ENCODE measurements around the gene PCDHGA8. TPM values are rescaled to one million over a fixed set of nuclear protein-coding genes. Genes with fewer than 3 reads are reported as not detected.

Gene PCDHGA8
- total RNA-seq, result under 1 TPM; 0.07 to 0.28 (median 0.09) TPM
- total RNA-seq (2013), result 0.38 TPM

DNA sequence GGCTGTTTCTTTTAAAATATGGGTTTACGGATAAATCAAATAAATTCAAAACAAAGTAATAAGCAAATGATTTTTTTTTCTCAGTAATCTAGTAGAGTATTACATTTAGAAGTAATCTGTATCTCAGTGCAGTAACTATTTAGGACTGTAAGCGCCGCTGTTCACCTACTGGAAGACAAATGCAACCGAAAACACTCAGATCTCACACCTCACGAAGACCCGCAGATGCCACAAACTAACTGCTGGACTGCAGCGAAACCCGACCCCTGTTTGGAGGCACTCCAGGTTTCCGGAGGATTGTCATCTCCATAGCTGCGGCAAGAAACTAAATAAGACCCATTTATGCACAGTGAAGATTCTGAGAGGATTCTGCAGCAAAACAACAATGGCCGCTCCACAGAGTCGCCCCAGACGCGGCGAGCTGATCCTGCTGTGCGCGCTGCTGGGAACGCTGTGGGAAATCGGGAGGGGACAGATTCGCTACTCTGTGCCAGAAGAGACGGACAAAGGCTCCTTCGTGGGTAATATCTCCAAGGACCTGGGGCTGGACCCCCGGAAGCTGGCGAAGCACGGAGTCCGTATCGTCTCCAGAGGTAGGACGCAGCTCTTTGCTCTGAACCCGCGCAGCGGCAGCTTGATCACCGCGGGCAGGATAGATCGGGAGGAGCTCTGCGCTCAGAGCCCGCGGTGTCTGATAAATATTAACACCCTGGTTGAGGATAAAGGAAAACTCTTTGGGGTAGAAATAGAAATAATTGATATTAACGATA is at the start of gene PCDHGA8:
Gene PCDHGA8 (plus strand): TSS at position 205 of the 770 bp plus-strand sequence. CDS start 181 bp downstream, at position 386.
- 39% methylated on average over 37 of the region's 38 CpGs for WGBS (ENCODE audit: insufficient coverage)
- H3K9me3 Mint-ChIP-seq, result peaks cover 0 to 5% of the 10 kb centered on the region in 2 donors
- peak in 2 of 3 donors; percentile 47 to 58 for ATAC-seq
- H3K4me1 Mint-ChIP-seq, result no peaks in the 10 kb centered on the region
- no peak within 1 kb of the TSS for H3K27ac Mint-ChIP-seq
- H3K36me3 ChIP-seq (ENCODE audit: control insufficient read depth, insufficient read depth, low read length), result no peaks in the 10 kb centered on the region
- intact Hi-C loops (cut with micrococcal nuclease), result no loop called here
- peaks cover 7% of the 10 kb centered on the region for H3K36me3 Mint-ChIP-seq
- TF ChIP-seq, protein P1, sequence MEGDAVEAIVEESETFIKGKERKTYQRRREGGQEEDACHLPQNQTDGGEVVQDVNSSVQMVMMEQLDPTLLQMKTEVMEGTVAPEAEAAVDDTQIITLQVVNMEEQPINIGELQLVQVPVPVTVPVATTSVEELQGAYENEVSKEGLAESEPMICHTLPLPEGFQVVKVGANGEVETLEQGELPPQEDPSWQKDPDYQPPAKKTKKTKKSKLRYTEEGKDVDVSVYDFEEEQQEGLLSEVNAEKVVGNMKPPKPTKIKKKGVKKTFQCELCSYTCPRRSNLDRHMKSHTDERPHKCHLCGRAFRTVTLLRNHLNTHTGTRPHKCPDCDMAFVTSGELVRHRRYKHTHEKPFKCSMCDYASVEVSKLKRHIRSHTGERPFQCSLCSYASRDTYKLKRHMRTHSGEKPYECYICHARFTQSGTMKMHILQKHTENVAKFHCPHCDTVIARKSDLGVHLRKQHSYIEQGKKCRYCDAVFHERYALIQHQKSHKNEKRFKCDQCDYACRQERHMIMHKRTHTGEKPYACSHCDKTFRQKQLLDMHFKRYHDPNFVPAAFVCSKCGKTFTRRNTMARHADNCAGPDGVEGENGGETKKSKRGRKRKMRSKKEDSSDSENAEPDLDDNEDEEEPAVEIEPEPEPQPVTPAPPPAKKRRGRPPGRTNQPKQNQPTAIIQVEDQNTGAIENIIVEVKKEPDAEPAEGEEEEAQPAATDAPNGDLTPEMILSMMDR (IDR thresholded peaks at IDR 0.05), result no peak
- no peaks in the 10 kb centered on the region for H3K4me1 ChIP-seq (ENCODE audit: control insufficient read depth, insufficient read depth, low read length)
- H3K27ac ChIP-seq (ENCODE audit: low read length), result no peak within 1 kb of the TSS
- H3K9me3 ChIP-seq (ENCODE audit: control insufficient read depth, insufficient read depth, low read length), result peaks cover 39% of the 10 kb centered on the region
- peaks cover 51 to 73% of the 10 kb centered on the region in 2 donors for H3K27me3 Mint-ChIP-seq (ENCODE audit: low read depth in 2 of 2)
- H3K4me3 ChIP-seq (ENCODE audit: low read length), result no peak within 1 kb of the TSS
- no peak for DNase-seq
- peak within 1 kb of the TSS; percentile 71 for H3K4me3 Mint-ChIP-seq
- peaks cover 63% of the 10 kb centered on the region for H3K27me3 ChIP-seq (ENCODE audit: control insufficient read depth, insufficient read depth, low read length)

DNA sequence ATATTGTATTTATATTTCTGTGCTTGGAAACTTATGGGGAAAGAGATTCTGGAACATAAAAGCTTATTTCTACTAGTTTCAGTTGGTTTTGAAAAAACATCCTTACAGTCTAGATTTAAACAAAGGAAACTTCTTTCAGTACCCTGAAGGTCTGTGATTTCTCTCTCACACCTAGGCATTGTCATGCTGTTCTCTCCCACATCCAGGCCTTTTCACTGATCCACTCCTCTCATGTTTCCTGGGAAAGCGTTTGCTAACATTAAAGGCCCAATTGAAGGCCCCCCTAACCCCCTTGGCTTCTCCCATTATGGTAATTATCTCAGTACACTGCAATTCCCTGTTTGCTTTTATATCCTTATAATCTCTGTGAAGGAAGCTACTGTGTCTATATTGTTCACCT is 49.7 kb upstream of the PCDHGA8 start:
- Mint-ChIP-seq H3K4me1 (no peaks in the 10 kb centered on the region), H3K27me3 (ENCODE audit: low read depth in 2 of 2) (peaks cover 54 to 85% of the 10 kb centered on the region in 2 donors), H3K4me3 (no peak overlapping the region), H3K27ac (no peak overlapping the region), H3K36me3 (peaks cover 37% of the 10 kb centered on the region), H3K9me3 (peaks cover 8 to 10% of the 10 kb centered on the region in 2 donors)
- Histone ChIP-seq H3K36me3 (ENCODE audit: control insufficient read depth, insufficient read depth, low read length) (no peaks in the 10 kb centered on the region), H3K27me3 (ENCODE audit: control insufficient read depth, insufficient read depth, low read length) (peaks cover 46% of the 10 kb centered on the region), H3K4me3 (ENCODE audit: low read length) (no peak overlapping the region), H3K27ac (ENCODE audit: low read length) (no peak overlapping the region), H3K4me1 (ENCODE audit: control insufficient read depth, insufficient read depth, low read length) (no peaks in the 10 kb centered on the region), H3K9me3 (ENCODE audit: control insufficient read depth, insufficient read depth, low read length) (peaks cover 36% of the 10 kb centered on the region)
- TF ChIP-seq, protein P1 (IDR thresholded peaks at IDR 0.05), result no peak
- ATAC-seq, result no peak
- WGBS (ENCODE audit: insufficient coverage), result 44% methylated on average over 1 of the region's 1 CpG
- DNase-seq, result no peak
- intact Hi-C loops (cut with micrococcal nuclease), result no loop called here

DNA sequence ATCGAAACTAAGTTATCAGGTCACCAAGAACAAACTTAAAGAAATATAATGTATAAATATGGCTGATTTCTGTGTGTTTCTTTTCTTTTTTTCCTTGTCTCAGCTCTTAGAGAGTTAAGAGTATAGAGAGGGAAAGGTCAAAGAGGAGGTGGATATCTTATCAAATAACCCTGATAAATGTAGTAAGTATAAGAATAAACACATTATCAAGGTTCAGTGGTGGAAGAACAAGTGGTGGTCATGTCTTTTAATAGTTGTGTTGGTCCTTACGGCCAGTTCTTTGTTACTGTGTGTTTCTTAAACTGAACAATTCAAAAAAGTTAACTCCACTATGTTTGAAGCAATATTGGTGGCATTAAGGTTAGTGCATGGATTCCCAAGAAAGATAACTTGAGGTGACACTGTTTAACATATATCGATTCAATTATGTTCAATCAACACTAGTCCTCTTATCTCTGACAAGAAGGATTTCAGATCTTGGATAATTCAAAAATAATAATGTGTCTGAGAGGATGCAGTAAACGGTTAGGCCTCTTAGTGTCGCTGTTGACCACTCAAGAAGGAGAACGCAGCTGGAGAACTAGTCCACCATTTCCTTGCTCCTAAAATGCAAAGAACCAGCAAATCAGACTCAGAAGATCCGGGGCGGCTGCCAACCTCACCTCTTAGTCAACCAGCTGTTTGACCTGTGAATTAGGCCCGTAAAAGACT is 49.0 kb upstream of the PCDHGA8 start, which contains the start of gene PCDHGA3:
Gene PCDHGA3 (plus strand): TSS at position 588 of the 711 bp plus-strand sequence. CDS start 205 bp downstream, outside the sequence.
- Mint-ChIP-seq H3K4me1 (no peaks in the 10 kb centered on the region), H3K4me3 (peak within 1 kb of the TSS; percentile 45), H3K9me3 (peaks cover 8% of the 10 kb centered on the region in 2 donors), H3K27ac (no peak within 1 kb of the TSS), H3K27me3 (ENCODE audit: low read depth in 2 of 2) (peaks cover 48 to 85% of the 10 kb centered on the region in 2 donors), H3K36me3 (peaks cover 33% of the 10 kb centered on the region)
- Histone ChIP-seq H3K4me3 (ENCODE audit: low read length) (no peak within 1 kb of the TSS), H3K27ac (ENCODE audit: low read length) (no peak within 1 kb of the TSS), H3K36me3 (ENCODE audit: control insufficient read depth, insufficient read depth, low read length) (no peaks in the 10 kb centered on the region), H3K27me3 (ENCODE audit: control insufficient read depth, insufficient read depth, low read length) (peaks cover 44% of the 10 kb centered on the region), H3K4me1 (ENCODE audit: control insufficient read depth, insufficient read depth, low read length) (no peaks in the 10 kb centered on the region), H3K9me3 (ENCODE audit: control insufficient read depth, insufficient read depth, low read length) (peaks cover 36% of the 10 kb centered on the region)
- WGBS (ENCODE audit: insufficient coverage), result 14% methylated on average over 6 of the region's 9 CpGs
- TF ChIP-seq, protein P1 (IDR thresholded peaks at IDR 0.05), result no peak
- intact Hi-C loops (cut with micrococcal nuclease), result no loop called here
- DNase-seq (peak in 1 of 2 donors; percentile 36), ATAC-seq (peak in 1 of 3 donors; percentile 55)
